ENCODE data around the gene PRDM13. TPM values are rescaled to one million over a fixed set of nuclear protein-coding genes. Genes with fewer than 3 reads are reported as not detected.
"Not testable (repeated sequence)": the region's sequence is repeated elsewhere in the genome, so short reads cannot be mapped to it uniquely, and the experiment has no call there.

The PRDM13 gene
- total RNA-seq, 1 donor from 2014 or later = not detected

DNA sequence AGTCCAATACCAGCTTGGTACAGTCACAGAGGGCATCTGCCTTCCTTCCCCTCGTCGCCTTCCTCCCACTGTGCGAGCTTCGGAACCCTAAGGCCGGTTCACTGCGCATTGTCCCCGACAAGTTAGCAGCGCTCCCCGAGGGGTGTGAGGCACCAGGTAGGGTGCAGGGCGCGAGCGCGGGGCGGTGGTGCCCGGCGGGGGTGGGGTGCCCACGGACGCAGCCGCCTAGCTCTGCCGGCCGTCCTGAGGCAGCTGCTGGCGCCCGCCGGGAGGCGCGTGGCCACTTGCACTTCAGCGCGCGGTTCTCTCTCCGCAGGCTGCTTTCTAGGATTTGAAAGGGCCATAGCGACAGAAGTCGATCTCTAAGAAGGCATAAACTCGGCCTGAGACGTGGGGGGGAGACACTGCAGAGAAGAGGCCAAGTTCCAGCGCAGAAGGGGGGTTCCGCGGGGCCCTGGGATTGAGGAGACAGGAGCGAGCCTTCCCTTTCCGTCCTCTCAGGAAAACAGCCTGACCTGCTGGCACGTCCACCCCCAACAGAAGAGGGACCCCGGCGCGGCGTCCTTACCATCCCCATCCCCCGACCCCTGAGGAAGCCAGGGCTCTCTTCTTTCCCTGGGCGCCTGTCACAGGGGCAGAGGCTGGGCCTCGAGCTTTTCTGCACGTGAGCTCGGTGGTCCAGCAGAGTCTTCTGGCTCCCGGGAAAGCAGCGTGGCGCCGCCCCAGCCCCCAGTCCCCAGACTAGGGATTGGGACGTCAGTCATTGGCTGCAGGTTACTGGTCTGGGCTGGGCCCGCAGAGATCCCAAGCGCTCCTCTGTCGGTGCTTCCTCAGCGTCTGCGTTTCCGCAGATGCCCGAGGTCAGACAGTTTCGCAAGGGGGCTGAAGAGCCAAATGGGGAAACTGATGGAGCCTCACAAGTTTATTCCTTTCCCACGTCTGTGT lies 15.6 kb upstream of the PRDM13 start:
- Histone ChIP-seq H3K27ac (no peak overlapping the region), H3K4me1 (peaks cover 20% of the 10 kb centered on the region), H3K9me3 (no peaks in the 10 kb centered on the region), H3K4me3 (no peak overlapping the region), H3K27me3 (no peaks in the 10 kb centered on the region), H3K36me3 (no peaks in the 10 kb centered on the region)
- intact Hi-C loops (cut with DNase I) = no loop called here
- no peak for DNase-seq (ENCODE audit: extremely low spot score in 2 of 2)
- TF ChIP-seq POLR2AphosphoS5 (IDR thresholded peaks at IDR 0.05; ENCODE audit: insufficient read depth in 1 of 2, low read depth in 1 of 2) (no peak), POLR2A (IDR thresholded peaks at IDR 0.05) (no peak)
- TF ChIP-seq, protein P1, sequence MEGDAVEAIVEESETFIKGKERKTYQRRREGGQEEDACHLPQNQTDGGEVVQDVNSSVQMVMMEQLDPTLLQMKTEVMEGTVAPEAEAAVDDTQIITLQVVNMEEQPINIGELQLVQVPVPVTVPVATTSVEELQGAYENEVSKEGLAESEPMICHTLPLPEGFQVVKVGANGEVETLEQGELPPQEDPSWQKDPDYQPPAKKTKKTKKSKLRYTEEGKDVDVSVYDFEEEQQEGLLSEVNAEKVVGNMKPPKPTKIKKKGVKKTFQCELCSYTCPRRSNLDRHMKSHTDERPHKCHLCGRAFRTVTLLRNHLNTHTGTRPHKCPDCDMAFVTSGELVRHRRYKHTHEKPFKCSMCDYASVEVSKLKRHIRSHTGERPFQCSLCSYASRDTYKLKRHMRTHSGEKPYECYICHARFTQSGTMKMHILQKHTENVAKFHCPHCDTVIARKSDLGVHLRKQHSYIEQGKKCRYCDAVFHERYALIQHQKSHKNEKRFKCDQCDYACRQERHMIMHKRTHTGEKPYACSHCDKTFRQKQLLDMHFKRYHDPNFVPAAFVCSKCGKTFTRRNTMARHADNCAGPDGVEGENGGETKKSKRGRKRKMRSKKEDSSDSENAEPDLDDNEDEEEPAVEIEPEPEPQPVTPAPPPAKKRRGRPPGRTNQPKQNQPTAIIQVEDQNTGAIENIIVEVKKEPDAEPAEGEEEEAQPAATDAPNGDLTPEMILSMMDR (IDR thresholded peaks at IDR 0.05) = no peak

DNA sequence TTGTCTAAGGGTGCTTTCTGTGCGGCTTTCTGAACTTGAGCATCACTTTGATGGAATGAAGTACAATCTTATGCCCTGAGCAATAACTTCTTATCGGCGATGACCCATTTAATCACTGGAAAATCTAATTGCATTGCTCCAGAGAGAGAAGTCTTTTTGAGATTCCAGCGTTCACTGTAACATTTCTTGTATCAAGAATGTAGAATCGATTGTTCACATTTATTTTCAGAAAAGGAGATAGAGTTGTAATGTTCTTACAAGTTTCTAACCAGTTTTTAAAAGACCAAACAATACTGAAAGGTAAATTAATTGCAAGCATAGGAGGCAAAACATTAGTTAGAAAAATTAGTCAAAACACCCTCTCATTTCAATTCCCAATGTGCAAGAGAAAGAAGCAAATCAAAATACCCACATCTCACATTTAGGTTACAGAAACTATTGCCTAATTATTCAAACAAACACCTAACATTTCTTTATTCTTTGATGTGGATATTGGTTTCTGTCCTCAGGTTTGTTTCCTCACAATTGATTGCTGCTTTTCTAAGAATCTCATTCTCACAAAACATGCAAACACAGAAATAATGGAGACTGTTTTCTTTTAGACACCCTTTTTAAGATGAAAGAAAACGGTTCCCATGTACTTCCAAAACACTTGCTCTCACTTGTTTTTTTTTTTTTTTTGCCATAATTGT lies 14.8 kb upstream of the PRDM13 start:
- H3K9me3 ChIP-seq = no peaks in the 10 kb centered on the region
- H3K27me3 ChIP-seq = no peaks in the 10 kb centered on the region
- no peaks in the 10 kb centered on the region for H3K36me3 ChIP-seq
- intact Hi-C loops (cut with DNase I) = no loop called here
- no peak overlapping the region for H3K27ac ChIP-seq
- TF ChIP-seq POLR2A (IDR thresholded peaks at IDR 0.05) (no peak), POLR2AphosphoS5 (IDR thresholded peaks at IDR 0.05; ENCODE audit: insufficient read depth in 1 of 2, low read depth in 1 of 2) (no peak)
- TF ChIP-seq, protein P1 (IDR thresholded peaks at IDR 0.05) = no peak
- H3K4me3 ChIP-seq = no peak overlapping the region
- peaks cover 20% of the 10 kb centered on the region for H3K4me1 ChIP-seq
- DNase-seq (ENCODE audit: extremely low spot score in 2 of 2) = no peak

DNA sequence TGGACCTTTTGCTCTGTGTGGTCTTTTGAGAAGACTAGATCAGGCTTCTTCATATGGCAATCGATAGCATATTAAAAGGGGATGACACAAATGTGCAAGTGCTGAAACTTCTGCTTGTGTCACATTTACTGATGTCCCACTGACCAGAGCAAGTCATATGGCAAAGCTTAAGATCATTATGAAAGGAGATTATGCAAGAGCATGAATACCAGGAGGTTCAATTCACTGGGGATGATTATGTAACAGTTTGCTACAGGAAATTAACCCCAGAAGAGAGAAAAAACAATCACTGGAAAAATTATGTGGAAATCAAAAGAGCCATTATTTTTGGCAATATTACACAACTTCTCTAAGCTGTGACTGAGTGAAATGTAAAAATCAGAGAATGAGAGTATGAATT lies 13.7 kb upstream of the PRDM13 start:
- no peak overlapping the region for H3K4me3 ChIP-seq
- H3K36me3 ChIP-seq = no peaks in the 10 kb centered on the region
- no peak for DNase-seq (ENCODE audit: extremely low spot score in 2 of 2)
- H3K4me1 ChIP-seq = peaks cover 20% of the 10 kb centered on the region
- no peaks in the 10 kb centered on the region for H3K27me3 ChIP-seq
- intact Hi-C loops (cut with DNase I) = no loop called here
- TF ChIP-seq POLR2A (IDR thresholded peaks at IDR 0.05) (no peak), POLR2AphosphoS5 (IDR thresholded peaks at IDR 0.05; ENCODE audit: insufficient read depth in 1 of 2, low read depth in 1 of 2) (no peak)
- TF ChIP-seq, protein P1 (IDR thresholded peaks at IDR 0.05) = no peak
- H3K27ac ChIP-seq = no peak overlapping the region
- no peaks in the 10 kb centered on the region for H3K9me3 ChIP-seq

DNA sequence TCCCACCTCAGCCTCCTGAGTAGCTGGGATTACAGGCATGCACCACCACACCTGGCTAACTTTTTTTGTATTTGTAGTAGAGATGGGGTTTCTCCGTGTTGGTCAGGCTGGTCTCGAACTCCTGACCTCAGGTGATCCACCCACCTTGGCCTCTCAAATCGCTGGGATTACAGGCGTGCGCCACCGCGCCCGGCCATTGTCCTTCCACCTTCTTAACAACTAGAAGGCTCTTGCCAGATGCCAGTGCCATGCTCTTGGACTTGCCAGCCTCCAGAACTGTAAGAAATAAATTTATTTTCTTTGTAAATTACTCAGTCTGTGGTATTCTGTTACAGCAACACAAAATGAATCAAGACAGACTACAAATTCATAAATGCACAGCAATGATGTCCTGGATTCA lies 11.9 kb upstream of the PRDM13 start:
- intact Hi-C loops (cut with DNase I); DNase-seq (ENCODE audit: extremely low spot score in 2 of 2); H3K36me3 ChIP-seq; H3K27me3 ChIP-seq; H3K4me1 ChIP-seq; H3K4me3 ChIP-seq; H3K27ac ChIP-seq; H3K9me3 ChIP-seq: not testable (repeated sequence)

DNA sequence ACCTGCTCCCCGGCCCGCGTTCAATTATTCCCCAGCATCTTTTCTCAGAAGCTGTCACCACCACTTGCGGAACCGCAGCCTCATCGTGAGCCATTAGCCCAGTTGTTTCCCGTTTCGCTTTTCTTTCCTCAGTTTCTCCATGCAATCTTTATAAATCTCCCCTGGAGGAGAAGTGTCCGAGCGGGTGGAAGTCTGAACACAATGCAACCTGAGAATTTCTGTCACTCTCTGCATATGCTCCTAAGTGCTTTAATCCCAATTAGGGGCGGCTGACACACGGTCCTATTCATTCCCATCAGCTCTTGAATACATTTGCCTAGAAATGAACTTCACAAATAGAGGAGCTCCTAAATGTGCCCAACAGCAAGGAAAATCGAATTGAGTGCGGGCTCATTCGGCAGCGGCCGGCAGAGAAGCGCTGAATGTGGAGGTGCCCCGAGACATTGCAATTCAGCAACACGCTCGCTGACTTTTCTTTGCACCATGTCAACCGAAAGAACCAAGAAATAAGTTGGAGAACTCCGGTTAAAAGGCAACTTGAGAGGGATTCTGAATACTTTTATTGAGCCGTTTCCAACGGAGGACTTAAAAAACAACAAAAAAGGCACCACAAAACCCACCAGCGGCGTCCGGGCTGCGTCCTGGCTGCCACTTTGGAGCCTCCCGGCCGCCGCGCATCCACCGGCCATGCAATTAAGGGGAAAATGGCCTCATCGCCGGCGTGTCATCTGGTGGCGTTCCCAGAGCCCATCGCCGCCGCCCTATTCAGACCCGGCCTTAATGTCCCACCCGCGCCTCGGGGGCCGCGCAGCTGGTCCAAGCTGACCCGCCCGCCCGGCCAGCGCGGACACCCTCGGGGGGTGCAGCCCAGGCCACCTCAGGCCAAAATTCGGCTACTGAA lies 3.9 kb upstream of the PRDM13 start:
- no peak for DNase-seq (ENCODE audit: extremely low spot score in 2 of 2)
- intact Hi-C loops (cut with DNase I) = no loop called here
- Histone ChIP-seq H3K9me3 (no peaks in the 10 kb centered on the region), H3K4me1 (peaks cover 26% of the 10 kb centered on the region), H3K36me3 (no peaks in the 10 kb centered on the region), H3K27me3 (peaks cover 38% of the 10 kb centered on the region), H3K4me3 (peak overlapping the region; percentile 26 to 33), H3K27ac (no peak overlapping the region)
- TF ChIP-seq POLR2AphosphoS5 (IDR thresholded peaks at IDR 0.05; ENCODE audit: insufficient read depth in 1 of 2, low read depth in 1 of 2) = peak in 1 of 2 donors; percentile 3
- TF ChIP-seq, protein P1 (IDR thresholded peaks at IDR 0.05) = no peak

Data from vagina (tissue), 2 donors.